Activated naive CD4-positive, alpha-beta T cell (primary cell): ENCODE results near the gene PANX2.

ENCODE experiments used
- DNase-seq, 4 experiments: peaks; one replicate each; lab custom pipeline; 2025; lab: John Stamatoyannopoulos, UW

The PANX2 gene

GRCh38 chr22:50229370-50229769, 58.8 kb downstream of the PANX2 start:
- no peak for DNase-seq
